Measurements from ENCODE around the gene HTATSF1.

The HTATSF1 gene

DNA sequence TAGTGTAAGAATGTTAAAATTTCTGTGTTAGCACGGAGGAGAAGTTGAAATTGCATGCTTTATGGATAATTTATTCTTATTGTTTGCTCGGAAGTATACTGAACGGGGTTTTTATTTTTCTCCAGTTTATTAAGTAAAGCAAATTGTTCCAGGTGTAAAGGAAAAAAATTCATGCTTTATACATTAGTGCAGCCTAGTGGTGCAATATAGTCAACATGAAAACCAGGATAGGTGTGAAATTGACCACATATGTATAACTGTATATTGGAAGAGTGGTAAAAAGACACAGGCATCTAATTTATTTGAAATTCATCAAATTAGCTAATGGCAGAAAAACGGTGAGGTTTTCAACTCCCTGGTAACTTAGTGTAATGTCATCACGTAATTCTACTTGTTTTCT lies 8.7 kb upstream of the HTATSF1 start:
- Histone ChIP-seq H3K79me2 (ENCODE audit: insufficient read depth, low read depth) (no peaks in the 10 kb centered on the region), H3K27me3 (ENCODE audit: insufficient read depth, low read depth) (no peaks in the 10 kb centered on the region), H4K20me1 (ENCODE audit: insufficient read depth) (no peaks in the 10 kb centered on the region), H2AFZ (ENCODE audit: low read depth) (no peak overlapping the region), H3K4me1 (ENCODE audit: low read depth, poor library complexity, severe bottlenecking) (no peaks in the 10 kb centered on the region), H3K9ac (no peak overlapping the region), H3K4me3 (IDR thresholded peaks at IDR 0.05; ENCODE audit: insufficient read depth, low read depth, low read length) (no peak overlapping the region), H3K4me2 (no peak overlapping the region), H3K36me3 (ENCODE audit: insufficient read depth) (no peaks in the 10 kb centered on the region), H3K27ac (no peak overlapping the region)
- TF ChIP-seq, protein P1, sequence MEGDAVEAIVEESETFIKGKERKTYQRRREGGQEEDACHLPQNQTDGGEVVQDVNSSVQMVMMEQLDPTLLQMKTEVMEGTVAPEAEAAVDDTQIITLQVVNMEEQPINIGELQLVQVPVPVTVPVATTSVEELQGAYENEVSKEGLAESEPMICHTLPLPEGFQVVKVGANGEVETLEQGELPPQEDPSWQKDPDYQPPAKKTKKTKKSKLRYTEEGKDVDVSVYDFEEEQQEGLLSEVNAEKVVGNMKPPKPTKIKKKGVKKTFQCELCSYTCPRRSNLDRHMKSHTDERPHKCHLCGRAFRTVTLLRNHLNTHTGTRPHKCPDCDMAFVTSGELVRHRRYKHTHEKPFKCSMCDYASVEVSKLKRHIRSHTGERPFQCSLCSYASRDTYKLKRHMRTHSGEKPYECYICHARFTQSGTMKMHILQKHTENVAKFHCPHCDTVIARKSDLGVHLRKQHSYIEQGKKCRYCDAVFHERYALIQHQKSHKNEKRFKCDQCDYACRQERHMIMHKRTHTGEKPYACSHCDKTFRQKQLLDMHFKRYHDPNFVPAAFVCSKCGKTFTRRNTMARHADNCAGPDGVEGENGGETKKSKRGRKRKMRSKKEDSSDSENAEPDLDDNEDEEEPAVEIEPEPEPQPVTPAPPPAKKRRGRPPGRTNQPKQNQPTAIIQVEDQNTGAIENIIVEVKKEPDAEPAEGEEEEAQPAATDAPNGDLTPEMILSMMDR (conservative IDR thresholded peaks at IDR 0.05; ENCODE audit: low read depth, low read length), result no peak

DNA sequence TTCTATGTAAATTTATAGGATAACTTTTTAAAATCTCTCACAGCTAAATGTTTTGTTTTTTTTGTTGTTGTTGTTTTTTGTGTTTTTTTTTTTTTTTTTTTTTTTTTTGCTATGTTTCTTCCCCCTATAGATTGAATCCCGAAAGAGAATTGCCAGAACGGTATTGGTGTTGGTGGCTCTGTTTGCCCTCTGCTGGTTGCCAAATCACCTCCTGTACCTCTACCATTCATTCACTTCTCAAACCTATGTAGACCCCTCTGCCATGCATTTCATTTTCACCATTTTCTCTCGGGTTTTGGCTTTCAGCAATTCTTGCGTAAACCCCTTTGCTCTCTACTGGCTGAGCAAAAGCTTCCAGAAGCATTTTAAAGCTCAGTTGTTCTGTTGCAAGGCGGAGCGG lies 5.6 kb upstream of the HTATSF1 start:
- Histone ChIP-seq H3K9ac (no peak overlapping the region), H2AFZ (ENCODE audit: low read depth) (no peak overlapping the region), H3K4me3 (IDR thresholded peaks at IDR 0.05; ENCODE audit: insufficient read depth, low read depth, low read length) (no peak overlapping the region), H3K36me3 (ENCODE audit: insufficient read depth) (no peaks in the 10 kb centered on the region), H3K4me1 (ENCODE audit: low read depth, poor library complexity, severe bottlenecking) (peaks cover 9% of the 10 kb centered on the region), H3K27me3 (ENCODE audit: insufficient read depth, low read depth) (no peaks in the 10 kb centered on the region), H3K27ac (no peak overlapping the region), H3K79me2 (ENCODE audit: insufficient read depth, low read depth) (no peaks in the 10 kb centered on the region), H3K4me2 (no peak overlapping the region), H4K20me1 (ENCODE audit: insufficient read depth) (no peaks in the 10 kb centered on the region)
- TF ChIP-seq, protein P1 (conservative IDR thresholded peaks at IDR 0.05; ENCODE audit: low read depth, low read length), result no peak

DNA sequence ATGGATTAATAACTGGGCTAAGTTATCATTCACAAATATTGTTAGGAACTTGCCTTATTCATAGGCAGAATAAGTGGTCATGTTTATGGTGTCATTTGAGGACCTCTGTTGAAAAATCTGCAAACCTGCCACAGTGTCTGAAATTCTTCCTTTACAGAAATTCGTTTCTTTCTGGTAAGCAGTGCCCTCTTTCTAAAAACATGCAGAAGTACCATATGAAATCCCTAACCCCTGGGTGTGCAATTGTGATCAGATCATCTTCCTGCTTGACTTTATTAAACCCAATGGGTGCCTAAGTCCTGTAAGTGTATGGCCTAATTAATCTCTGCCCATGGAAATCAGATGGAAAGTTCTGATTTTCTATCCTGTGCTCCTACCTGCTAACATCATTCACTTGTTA lies 4.4 kb upstream of the HTATSF1 start:
- Histone ChIP-seq H3K4me2 (no peak overlapping the region), H3K79me2 (ENCODE audit: insufficient read depth, low read depth) (peaks cover 4% of the 10 kb centered on the region), H3K4me3 (IDR thresholded peaks at IDR 0.05; ENCODE audit: insufficient read depth, low read depth, low read length) (no peak overlapping the region), H3K9ac (no peak overlapping the region), H3K27ac (no peak overlapping the region), H3K36me3 (ENCODE audit: insufficient read depth) (no peaks in the 10 kb centered on the region), H3K27me3 (ENCODE audit: insufficient read depth, low read depth) (no peaks in the 10 kb centered on the region), H2AFZ (ENCODE audit: low read depth) (no peak overlapping the region), H4K20me1 (ENCODE audit: insufficient read depth) (no peaks in the 10 kb centered on the region), H3K4me1 (ENCODE audit: low read depth, poor library complexity, severe bottlenecking) (peaks cover 9% of the 10 kb centered on the region)
- TF ChIP-seq, protein P1 (conservative IDR thresholded peaks at IDR 0.05; ENCODE audit: low read depth, low read length), result no peak

DNA sequence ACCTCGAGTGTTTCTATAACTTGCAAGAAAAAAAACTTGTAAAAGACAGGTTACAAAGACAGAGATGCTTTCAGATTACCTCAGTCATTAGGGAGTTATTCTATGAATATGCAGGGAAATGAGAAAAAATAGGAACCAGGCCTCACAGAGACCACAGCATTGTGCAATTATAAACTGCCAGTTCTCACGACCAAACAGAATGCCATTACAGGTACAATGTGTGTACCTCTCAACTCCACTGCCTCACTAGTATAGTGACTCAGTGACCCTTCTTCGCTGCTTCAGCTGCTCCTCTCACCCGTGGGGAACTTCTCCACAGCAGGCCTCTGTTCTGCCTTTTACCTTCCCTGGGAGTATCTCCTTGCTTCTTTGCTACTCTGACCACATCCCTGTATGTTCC lies 2.3 kb upstream of the HTATSF1 start:
- no peak overlapping the region for H3K27ac ChIP-seq

More for the DNA sequence above, 2.3 kb upstream of the HTATSF1 start:
- Histone ChIP-seq H4K20me1 (ENCODE audit: insufficient read depth) (no peaks in the 10 kb centered on the region), H3K4me2 (no peak overlapping the region), H3K79me2 (ENCODE audit: insufficient read depth, low read depth) (peaks cover 24% of the 10 kb centered on the region), H2AFZ (ENCODE audit: low read depth) (no peak overlapping the region; the same call in 1 of the 2 replicates), H3K9ac (no peak overlapping the region), H3K36me3 (ENCODE audit: insufficient read depth) (no peaks in the 10 kb centered on the region), H3K4me1 (ENCODE audit: low read depth, poor library complexity, severe bottlenecking) (peaks cover 22% of the 10 kb centered on the region), H3K4me3 (IDR thresholded peaks at IDR 0.05; ENCODE audit: insufficient read depth, low read depth, low read length) (no peak overlapping the region), H3K27me3 (ENCODE audit: insufficient read depth, low read depth) (no peaks in the 10 kb centered on the region)
- TF ChIP-seq, protein P1 (conservative IDR thresholded peaks at IDR 0.05; ENCODE audit: low read depth, low read length), result no peak

Data from KMS-11 (cell line).